Astrocyte of the spinal cord (primary cell): Measurements from ENCODE around the gene OR5AP2.
"Not testable (repeated sequence)": the region's sequence is repeated elsewhere in the genome, so short reads cannot be mapped to it uniquely, and the experiment has no call there.

Experiments used
- DNase-seq: peaks from one replicate; pipeline ENCODE4 v3.0.0; 2011; ENCODE audit warnings: low read depth, low spot score
- H3K4me3 ChIP-seq: 2 replicates; pipeline ENCODE4 v1.5.1; 2011; ENCODE audit warnings: low read depth, mild to moderate bottlenecking, low read length, moderate library complexity
- in situ Hi-C: cut with HindIII; loops from 2 replicates; pipeline ENCODE4 v1.10.0; 2017; ENCODE audit warnings: low sequenced_read_pairs
- TF ChIP-seq, protein P1 (sequence below): IDR thresholded peaks from 2 replicates; pipeline ENCODE4 v1.5.1; 2012; ENCODE audit warnings: low read depth, mild to moderate bottlenecking, low read length, inconsistent platforms

The OR5AP2 gene

DNA sequence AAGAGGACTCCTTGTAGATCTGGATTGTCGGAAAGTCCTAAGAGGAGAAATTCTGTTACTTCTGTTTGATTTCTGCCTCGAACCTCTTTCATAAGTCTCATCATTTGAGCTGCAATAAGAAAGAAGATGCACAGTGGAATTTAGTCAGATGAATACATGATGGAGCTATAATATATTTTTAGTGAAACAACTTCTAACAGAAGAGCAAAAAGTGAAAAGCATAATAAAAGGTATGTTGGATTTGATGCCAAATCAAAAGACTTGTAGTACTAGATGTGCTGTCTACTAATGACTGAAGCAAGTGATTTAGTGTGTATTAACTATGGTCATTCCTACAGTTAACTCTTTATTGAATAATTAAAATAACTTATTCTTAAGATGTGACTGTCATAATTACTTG is at the start of gene OR5AP2:
Gene OR5AP2 (minus strand): TSS at position 101 of the 400 bp plus-strand sequence. CDS start 0 bp downstream, at position 101.
- in situ Hi-C loops: no loop called here
- TF ChIP-seq, protein P1, sequence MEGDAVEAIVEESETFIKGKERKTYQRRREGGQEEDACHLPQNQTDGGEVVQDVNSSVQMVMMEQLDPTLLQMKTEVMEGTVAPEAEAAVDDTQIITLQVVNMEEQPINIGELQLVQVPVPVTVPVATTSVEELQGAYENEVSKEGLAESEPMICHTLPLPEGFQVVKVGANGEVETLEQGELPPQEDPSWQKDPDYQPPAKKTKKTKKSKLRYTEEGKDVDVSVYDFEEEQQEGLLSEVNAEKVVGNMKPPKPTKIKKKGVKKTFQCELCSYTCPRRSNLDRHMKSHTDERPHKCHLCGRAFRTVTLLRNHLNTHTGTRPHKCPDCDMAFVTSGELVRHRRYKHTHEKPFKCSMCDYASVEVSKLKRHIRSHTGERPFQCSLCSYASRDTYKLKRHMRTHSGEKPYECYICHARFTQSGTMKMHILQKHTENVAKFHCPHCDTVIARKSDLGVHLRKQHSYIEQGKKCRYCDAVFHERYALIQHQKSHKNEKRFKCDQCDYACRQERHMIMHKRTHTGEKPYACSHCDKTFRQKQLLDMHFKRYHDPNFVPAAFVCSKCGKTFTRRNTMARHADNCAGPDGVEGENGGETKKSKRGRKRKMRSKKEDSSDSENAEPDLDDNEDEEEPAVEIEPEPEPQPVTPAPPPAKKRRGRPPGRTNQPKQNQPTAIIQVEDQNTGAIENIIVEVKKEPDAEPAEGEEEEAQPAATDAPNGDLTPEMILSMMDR: no peak
- DNase-seq: no peak
- H3K4me3 ChIP-seq: no peak within 1 kb of the TSS

- DNase-seq, H3K4me3 ChIP-seq, in situ Hi-C loops: not testable (repeated sequence)
Measured at GRCh38 chr11:56691179-56691578, 48.9 kb upstream of the OR5AP2 start.

DNA sequence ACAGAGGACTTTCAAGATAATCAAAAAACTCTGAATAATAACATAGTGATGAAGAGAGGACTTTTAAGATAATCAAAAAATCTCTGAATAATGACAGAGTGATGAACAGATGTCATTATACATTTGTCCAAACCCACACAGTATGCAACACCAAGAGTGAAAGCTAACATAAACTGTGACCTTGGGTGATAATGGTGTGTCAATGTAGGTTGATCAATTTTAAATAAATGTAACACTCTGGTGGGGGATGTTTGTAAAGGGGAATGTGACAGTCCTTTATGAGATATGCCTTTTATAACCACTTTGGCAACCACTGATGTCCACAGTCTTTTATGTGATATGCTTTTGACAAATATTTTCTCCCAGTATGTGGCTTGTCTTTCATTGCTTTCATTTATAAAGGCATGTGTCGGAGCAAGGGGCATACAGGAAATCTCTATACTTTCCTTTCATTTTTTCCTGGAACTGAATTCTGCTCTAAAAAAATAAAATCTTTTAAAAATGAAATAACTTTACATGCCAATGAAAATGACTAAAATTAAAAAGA is 46.4 kb upstream of the OR5AP2 start:
- in situ Hi-C loops: no loop called here
- TF ChIP-seq, protein P1: no peak
- DNase-seq: no peak
- no peak overlapping the region for H3K4me3 ChIP-seq

DNA sequence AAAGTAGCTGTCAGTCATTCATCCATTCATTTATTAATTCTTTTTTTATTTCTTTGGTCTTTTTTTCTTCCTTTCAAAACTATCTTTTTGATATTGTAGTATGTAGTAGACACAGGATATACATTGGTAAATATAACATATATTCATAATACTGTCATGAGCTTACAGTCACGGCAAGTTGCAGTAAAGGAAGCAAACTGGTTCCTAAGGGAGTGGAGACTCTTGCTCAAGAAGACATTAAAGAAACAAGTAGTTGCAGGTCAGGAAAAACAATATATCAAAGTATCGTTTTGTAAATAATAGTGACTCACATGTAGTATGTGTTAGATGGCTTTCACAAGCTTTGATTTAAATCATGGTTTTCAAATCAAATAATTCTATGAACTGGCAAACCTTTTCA is 28.7 kb upstream of the OR5AP2 start:
- in situ Hi-C loops: no loop called here

DNA sequence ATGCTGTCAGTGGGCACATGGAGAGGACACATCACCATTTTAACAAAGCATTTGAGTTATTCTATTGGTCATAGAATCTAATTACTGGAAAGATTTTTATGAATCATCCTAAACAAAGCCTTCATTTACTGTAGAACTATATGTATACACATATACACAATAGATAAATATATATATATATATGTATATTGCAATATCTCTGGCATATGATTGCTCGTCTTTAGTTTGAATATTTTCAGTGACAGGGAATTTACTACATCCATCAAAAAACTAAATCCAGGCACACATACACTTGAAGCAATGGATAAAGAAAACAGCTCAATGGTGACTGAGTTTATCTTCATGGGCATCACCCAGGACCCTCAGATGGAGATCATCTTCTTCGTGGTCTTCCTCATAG is 21.1 kb upstream of the OR5AP2 start, which contains the start of gene OR5AR1:
Gene OR5AR1 (plus strand): TSS at position 301 of the 400 bp plus-strand sequence. CDS start 0 bp downstream, at position 301.
- no peak within 1 kb of the TSS for H3K4me3 ChIP-seq
- no peak for DNase-seq
- TF ChIP-seq, protein P1: no peak
- in situ Hi-C loops: no loop called here

More for the DNA sequence above, 28.7 kb upstream of the OR5AP2 start:
- DNase-seq: no peak
- TF ChIP-seq, protein P1: no peak
- no peak overlapping the region for H3K4me3 ChIP-seq

- H3K4me3 ChIP-seq: no peak overlapping the region
- TF ChIP-seq, protein P1: no peak
- DNase-seq: no peak
- in situ Hi-C loops: no loop called here
Measured at GRCh38 chr11:56659755-56660154, 17.5 kb upstream of the OR5AP2 start.

GRCh38 chr11:56637500-56637899 is 4.7 kb downstream of the OR5AP2 start:
- DNase-seq: no peak
- TF ChIP-seq, protein P1: no peak
- H3K4me3 ChIP-seq: no peak overlapping the region
- in situ Hi-C loops: no loop called here
